Adrenal gland (tissue), 12 donors: Measurements from ENCODE around the gene LHFPL6. TPM values are rescaled to one million over a fixed set of nuclear protein-coding genes. Genes with fewer than 3 reads are reported as not detected.

Source experiments
- DNase-seq, 7 donors: peaks; one replicate each; pipeline ENCODE4 v3.0.0-alpha.2; 2019 to 2020
- H3K27ac ChIP-seq, 5 donors: fragments of 200-600 bp; sonication (generic) in 4 of 5; 1 replicate in 3 of 5; 2 replicates in 2 of 5; pipeline versions ENCODE4 v1.5.1 to v1.8.0; 2016 to 2020; ENCODE audit warnings: mild to moderate bottlenecking in 1 of 5
- H3K27me3 ChIP-seq: fragments of 200-600 bp; 2 replicates; pipeline ENCODE4 v1.8.0; 2021
- H3K36me3 ChIP-seq, 2 donors: fragments of 200-600 bp; replicated peaks in 1 of 2; 1 replicate in 1 of 2; 2 replicates in 1 of 2; pipeline versions ENCODE4 v1.5.1 to v1.8.0; 2018 to 2022
- H3K4me1 ChIP-seq, 2 donors: fragments of 200-600 bp; replicated peaks in 1 of 2; 1 replicate in 1 of 2; 2 replicates in 1 of 2; pipeline versions ENCODE4 v1.5.1 to v1.8.0; 2018 to 2021
- H3K4me3 ChIP-seq, 4 donors: fragments of 200-600 bp; sonication (generic) in 3 of 4; one replicate each; pipeline ENCODE4 v1.5.1; 2016 to 2018
- H3K9me3 ChIP-seq, 3 donors: fragments of 200-600 bp; sonication (generic) in 1 of 3; replicated peaks in 1 of 3; 1 replicate in 2 of 3; 2 replicates in 1 of 3; pipeline versions ENCODE4 v1.5.1 to v1.8.0; 2016 to 2021
- CTCF ChIP-seq, 6 experiments: fragments of 450-650 bp in 4 of 6; fragments of 200-600 bp in 2 of 6; sonication (generic) in 1 of 6; IDR thresholded peaks; 1 replicate in 5 of 6; 2 replicates in 1 of 6; pipeline versions ENCODE4 v1.5.1 to v1.8.0; 2016 to 2021; ENCODE audit warnings: antibody characterized with exemption in 6 of 6, mild to moderate bottlenecking in 2 of 6, moderate library complexity in 1 of 6
- POLR2A ChIP-seq, 2 donors: fragments of 450-650 bp; IDR thresholded peaks; one replicate each; pipeline ENCODE4 v1.6.1; 2017; ENCODE audit warnings: antibody characterized with exemption in 2 of 2, mild to moderate bottlenecking in 2 of 2, moderate library complexity in 1 of 2
- WGBS, 4 donors: extraction: QIAGEN DNeasy Blood & Tissue Kit in 2 of 4; methylation state at CpG; one replicate each; pipeline versions ENCODE4 v1.1.5 to v1.1.7; 2013 to 2017; 5-methylcytosine and 5-hydroxymethylcytosine counted together
- intact Hi-C, 2 donors: fragments of 100-400 bp; cut with DNase I; formaldehyde crosslinking; loops; one replicate each; pipeline versions ENCODE4 v1.14.1 to v1.15.0; 2022 to 2023
- polyA plus RNA-seq, 3 donors: library from polyadenylated mRNA; stranded (reverse); fragments of 200-250 nt in 2 of 3; fragments of 350-450 nt in 1 of 3; fragmentation: Illumina TruSeq in 1 of 3; extraction: RNeasy Lipid Tissue Mini Kit (QIAGEN cat#74804) in 1 of 3; gene quantifications; one replicate each; pipeline ENCODE4 v1.2.3, GENCODE V29; 2013 to 2014
- total RNA-seq, 9 donors: library from RNA; depleted of rRNA in 4 of 9; stranded (reverse); fragments of >200 nt in 4 of 9; fragments of 120-200 nt in 1 of 9; fragmentation: NEBNext Ultra II Directional in 1 of 9; extraction: Animal tissue kit (Norgen Biotek cat#: 25700) in 1 of 9; gene quantifications; one replicate each; pipeline versions ENCODE4 v1.1.0 to v1.2.4, GENCODE V29; 2013 to 2023
- donor health status: healthy with polysubstance abuse.
- donor health status: Bipolar disorder and iron deficiency.
- donor health status: DM: yes; HTN: yes; CAD: no.
- donor health status: DM: no; HTN: no; CAD: no.
- donor health status: DM: no; HTN: no; CAD: no.
- donor health status: DM: yes; HTN: yes; CAD: no.

The LHFPL6 gene
- total and polyA plus RNA-seq, 12 donors, result 28.9 to 113 (median 46.6) TPM

GRCh38 chr13:39407786-39408185, 195.2 kb downstream of the LHFPL6 start:
- intact Hi-C loops, result no loop called here
- 74 to 82% (median 75%) methylated on average over 5 of the region's 5 CpGs for WGBS, 4 donors
- Histone ChIP-seq H3K36me3 (no peaks in the 10 kb centered on the region), H3K27ac (no peak overlapping the region), H3K9me3 (no peaks in the 10 kb centered on the region), H3K4me1 (peaks cover 0 to 28% of the 10 kb centered on the region in 2 donors), H3K4me3 (no peak overlapping the region), H3K27me3 (no peaks in the 10 kb centered on the region)
- DNase-seq, result no peak
- TF ChIP-seq POLR2A (IDR thresholded peaks at IDR 0.05) (no peak), CTCF (IDR thresholded peaks at IDR 0.05) (no peak)

- DNase-seq, result no peak
- TF ChIP-seq POLR2A (IDR thresholded peaks at IDR 0.05), result no peak
- H3K27ac ChIP-seq, result no peak overlapping the region
- no peaks in the 10 kb centered on the region for H3K36me3 ChIP-seq
- no peaks in the 10 kb centered on the region for H3K27me3 ChIP-seq
- no peak overlapping the region for H3K4me3 ChIP-seq
- peaks cover 0 to 27% of the 10 kb centered on the region in 2 donors for H3K4me1 ChIP-seq
- H3K9me3 ChIP-seq, result no peaks in the 10 kb centered on the region
- intact Hi-C loops, result no loop called here
Observed at GRCh38 chr13:39407138-39407537, 195.9 kb downstream of the LHFPL6 start.

GRCh38 chr13:39406688-39407087, 196.3 kb downstream of the LHFPL6 start:
- DNase-seq, result no peak
- H3K4me3 ChIP-seq, result no peak overlapping the region
- no peaks in the 10 kb centered on the region for H3K36me3 ChIP-seq
- no peak overlapping the region for H3K27ac ChIP-seq
- intact Hi-C loops, result no loop called here
- no peak for TF ChIP-seq POLR2A (IDR thresholded peaks at IDR 0.05)
- WGBS, 4 donors, result 87 to 100% (median 99%) methylated on average over 1 of the region's 1 CpG
- peaks cover 0 to 24% of the 10 kb centered on the region in 2 donors for H3K4me1 ChIP-seq
- H3K27me3 ChIP-seq, result no peaks in the 10 kb centered on the region
- H3K9me3 ChIP-seq, result no peaks in the 10 kb centered on the region

GRCh38 chr13:39405596-39406205, 197.3 kb downstream of the LHFPL6 start:
- no peaks in the 10 kb centered on the region for H3K36me3 ChIP-seq
- H3K27me3 ChIP-seq, result no peaks in the 10 kb centered on the region
- H3K9me3 ChIP-seq, result no peaks in the 10 kb centered on the region
- no peak overlapping the region for H3K27ac ChIP-seq
- no peak overlapping the region for H3K4me3 ChIP-seq
- H3K4me1 ChIP-seq, result peaks cover 0 to 21% of the 10 kb centered on the region in 2 donors
- 85 to 91% (median 88%) methylated on average over 7 of the region's 7 CpGs for WGBS, 4 donors
- no peak for DNase-seq
- TF ChIP-seq POLR2A (IDR thresholded peaks at IDR 0.05) (no peak), CTCF (IDR thresholded peaks at IDR 0.05) (no peak)
- intact Hi-C loops, result no loop called here

- Histone ChIP-seq H3K4me1 (peaks cover 0 to 15% of the 10 kb centered on the region in 2 donors), H3K4me3 (no peak overlapping the region), H3K27me3 (no peaks in the 10 kb centered on the region), H3K27ac (no peak overlapping the region), H3K9me3 (no peaks in the 10 kb centered on the region), H3K36me3 (no peaks in the 10 kb centered on the region)
- intact Hi-C loops, result no loop called here
- no peak for DNase-seq
- WGBS, 4 donors, result 83 to 92% (median 89%) methylated on average over 2 of the region's 2 CpGs
- no peak for TF ChIP-seq POLR2A (IDR thresholded peaks at IDR 0.05)
- no peak for TF ChIP-seq CTCF (IDR thresholded peaks at IDR 0.05)
Observed at GRCh38 chr13:39405107-39405506, 197.9 kb downstream of the LHFPL6 start.
